Trophoblast cell (in vitro differentiated cells and primary cell): ENCODE results near the gene BTBD9.

ENCODE experiments used
- DNase-seq, 2 donors: peaks; one replicate each; pipeline ENCODE4 v3.0.0-alpha.2; 2016
- H2AFZ ChIP-seq: 2 replicates; pipeline ENCODE4 v1.6.1; 2013; ENCODE audit warnings: low read length, moderate library complexity, mild to moderate bottlenecking; ENCODE audit not compliant: insufficient read depth, poor library complexity
- H2AK5ac ChIP-seq: 2 replicates; pipeline ENCODE4 v1.6.1; 2013; ENCODE audit warnings: mild to moderate bottlenecking, low read length
- H2BK120ac ChIP-seq: 2 replicates; pipeline ENCODE4 v1.6.1; 2013; ENCODE audit warnings: low read length, mild to moderate bottlenecking, moderate library complexity; ENCODE audit not compliant: insufficient read depth, poor library complexity
- H2BK12ac ChIP-seq: 2 replicates; pipeline ENCODE4 v1.6.1; 2013; ENCODE audit warnings: mild to moderate bottlenecking, low read length, moderate library complexity
- H2BK5ac ChIP-seq: 2 replicates; pipeline ENCODE4 v1.6.1; 2013; ENCODE audit warnings: low read length, low read depth, moderate library complexity, mild to moderate bottlenecking; ENCODE audit not compliant: poor library complexity
- H3K14ac ChIP-seq: 2 replicates; pipeline ENCODE4 v1.6.1; 2013; ENCODE audit warnings: mild to moderate bottlenecking, low read length
- H3K18ac ChIP-seq: 2 replicates; pipeline ENCODE4 v1.6.1; 2013; ENCODE audit warnings: mild to moderate bottlenecking, low read length
- H3K23ac ChIP-seq: 2 replicates; pipeline ENCODE4 v1.6.1; 2013; ENCODE audit warnings: low read length
- H3K27ac ChIP-seq: 2 replicates; pipeline ENCODE4 v1.5.1; 2013; ENCODE audit warnings: low read depth, mild to moderate bottlenecking, inconsistent platforms, low read length, moderate library complexity
- H3K27me3 ChIP-seq: 2 replicates; pipeline ENCODE4 v1.6.1; 2013; ENCODE audit warnings: inconsistent platforms, mild to moderate bottlenecking, low read length, moderate library complexity; ENCODE audit not compliant: insufficient read depth
- H3K36me3 ChIP-seq, 2 experiments: 1 replicate in 1 of 2; 2 replicates in 1 of 2; pipeline ENCODE4 v1.6.1; 2013; ENCODE audit warnings: low read length in 2 of 2, mild to moderate bottlenecking in 2 of 2, moderate library complexity in 1 of 2; ENCODE audit not compliant: insufficient read depth in 2 of 2, control insufficient read depth in 1 of 2
- H3K4ac ChIP-seq: 2 replicates; pipeline ENCODE4 v1.6.1; 2013; ENCODE audit warnings: low read depth, mild to moderate bottlenecking, low read length, moderate library complexity
- H3K4me1 ChIP-seq, 2 experiments: 1 replicate in 1 of 2; 2 replicates in 1 of 2; pipeline ENCODE4 v1.6.1; 2013; ENCODE audit warnings: low read length in 2 of 2, mild to moderate bottlenecking in 2 of 2, moderate library complexity in 1 of 2; ENCODE audit not compliant: insufficient read depth in 2 of 2, control insufficient read depth in 1 of 2
- H3K4me2 ChIP-seq: 2 replicates; pipeline ENCODE4 v1.6.1; 2013; ENCODE audit warnings: inconsistent platforms, mild to moderate bottlenecking, low read length, moderate library complexity
- H3K4me3 ChIP-seq: 2 replicates; pipeline ENCODE4 v1.5.1; 2013; ENCODE audit warnings: mild to moderate bottlenecking, low read depth, low read length, inconsistent platforms
- H3K79me1 ChIP-seq: one replicate; pipeline ENCODE4 v1.6.1; 2013; ENCODE audit warnings: low read length
- H3K79me2 ChIP-seq: 2 replicates; pipeline ENCODE4 v1.6.1; 2013; ENCODE audit warnings: low read length, mild to moderate bottlenecking; ENCODE audit not compliant: control insufficient read depth, insufficient read depth, poor library complexity
- H3K9ac ChIP-seq: 2 replicates; pipeline ENCODE4 v1.6.1; 2013; ENCODE audit warnings: mild to moderate bottlenecking, low read length
- H3K9me3 ChIP-seq: 2 replicates; pipeline ENCODE4 v1.6.1; 2013; ENCODE audit warnings: low read depth, mild to moderate bottlenecking, control low read depth, inconsistent platforms, low read length; ENCODE audit not compliant: insufficient read depth
- H4K12ac ChIP-seq: 2 replicates; pipeline ENCODE4 v1.6.1; 2013; ENCODE audit warnings: low read depth, mild to moderate bottlenecking, low read length, moderate library complexity
- H4K8ac ChIP-seq: 2 replicates; pipeline ENCODE4 v1.6.1; 2013; ENCODE audit warnings: low read depth, mild to moderate bottlenecking, low read length, moderate library complexity
- H4K91ac ChIP-seq: one replicate; pipeline ENCODE4 v1.6.1; 2013; ENCODE audit warnings: low read depth, mild to moderate bottlenecking, low read length, moderate library complexity
- whole genome bisulfite sequencing: extraction: QIAGEN DNeasy Blood & Tissue Kit; methylation state at CpG from one replicate; pipeline ENCODE4 v1.1.7; 2013; ENCODE audit warnings: missing lambda C conversion rate; ENCODE audit not compliant: insufficient read length, insufficient coverage; ENCODE audit errors: extremely low coverage; 5-methylcytosine and 5-hydroxymethylcytosine counted together

BTBD9 gene

DNA sequence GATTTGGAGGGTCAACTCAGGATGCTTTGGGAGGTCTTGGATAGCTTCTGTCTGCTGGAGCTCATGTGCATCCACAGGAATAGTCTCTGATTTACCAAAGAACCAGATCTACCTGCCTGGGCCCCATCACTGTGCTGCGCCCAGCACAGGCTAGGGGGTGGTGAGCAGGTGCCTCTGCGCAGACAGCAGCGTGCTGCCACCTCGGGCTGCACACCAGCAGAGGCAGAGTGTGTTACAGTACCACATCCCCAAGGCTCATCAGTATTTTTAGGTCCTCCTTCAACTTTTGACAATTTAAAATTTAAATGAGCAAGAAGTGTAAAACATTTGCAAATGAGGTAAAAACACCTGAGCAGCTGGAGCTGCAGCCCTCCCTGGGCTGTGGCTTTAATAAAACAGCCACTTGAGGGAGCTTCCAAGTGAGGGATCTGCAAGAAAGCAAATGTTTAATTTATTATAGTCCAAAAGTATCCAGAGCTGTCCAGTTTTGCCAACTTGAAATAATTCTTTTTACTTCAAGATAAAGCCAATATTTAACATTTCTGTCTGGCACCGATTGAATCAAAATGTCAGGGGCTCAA, 495.3 kb downstream of the BTBD9 start:
- H3K14ac ChIP-seq = no peak overlapping the region
- no peak overlapping the region for H2BK120ac ChIP-seq
- no peaks in the 10 kb centered on the region for H3K27me3 ChIP-seq
- H4K12ac ChIP-seq = no peak overlapping the region
- no peak overlapping the region for H3K9ac ChIP-seq
- H2BK12ac ChIP-seq = no peak overlapping the region
- H3K9me3 ChIP-seq = no peaks in the 10 kb centered on the region
- no peak overlapping the region for H4K91ac ChIP-seq
- H3K36me3 ChIP-seq = peaks cover 4 to 5% of the 10 kb centered on the region in 2 experiments
- H3K4me3 ChIP-seq = no peak overlapping the region
- H3K27ac ChIP-seq = no peak overlapping the region
- H3K23ac ChIP-seq = no peak overlapping the region
- WGBS = no CpG with 5 or more reads among the region's 5 CpGs
- no peak overlapping the region for H3K4ac ChIP-seq
- no peaks in the 10 kb centered on the region for H3K79me1 ChIP-seq
- no peak overlapping the region for H3K4me2 ChIP-seq
- H2AFZ ChIP-seq = no peak overlapping the region
- H3K4me1 ChIP-seq = peaks cover 6 to 7% of the 10 kb centered on the region in 2 experiments
- no peak overlapping the region for H4K8ac ChIP-seq
- no peaks in the 10 kb centered on the region for H3K79me2 ChIP-seq
- H2AK5ac ChIP-seq = no peak overlapping the region
- no peak for DNase-seq
- H3K18ac ChIP-seq = no peak overlapping the region
- no peak overlapping the region for H2BK5ac ChIP-seq

GRCh38 chr6:38143191-38144150, 496.3 kb downstream of the BTBD9 start:
- H3K9ac ChIP-seq = no peak overlapping the region

DNA sequence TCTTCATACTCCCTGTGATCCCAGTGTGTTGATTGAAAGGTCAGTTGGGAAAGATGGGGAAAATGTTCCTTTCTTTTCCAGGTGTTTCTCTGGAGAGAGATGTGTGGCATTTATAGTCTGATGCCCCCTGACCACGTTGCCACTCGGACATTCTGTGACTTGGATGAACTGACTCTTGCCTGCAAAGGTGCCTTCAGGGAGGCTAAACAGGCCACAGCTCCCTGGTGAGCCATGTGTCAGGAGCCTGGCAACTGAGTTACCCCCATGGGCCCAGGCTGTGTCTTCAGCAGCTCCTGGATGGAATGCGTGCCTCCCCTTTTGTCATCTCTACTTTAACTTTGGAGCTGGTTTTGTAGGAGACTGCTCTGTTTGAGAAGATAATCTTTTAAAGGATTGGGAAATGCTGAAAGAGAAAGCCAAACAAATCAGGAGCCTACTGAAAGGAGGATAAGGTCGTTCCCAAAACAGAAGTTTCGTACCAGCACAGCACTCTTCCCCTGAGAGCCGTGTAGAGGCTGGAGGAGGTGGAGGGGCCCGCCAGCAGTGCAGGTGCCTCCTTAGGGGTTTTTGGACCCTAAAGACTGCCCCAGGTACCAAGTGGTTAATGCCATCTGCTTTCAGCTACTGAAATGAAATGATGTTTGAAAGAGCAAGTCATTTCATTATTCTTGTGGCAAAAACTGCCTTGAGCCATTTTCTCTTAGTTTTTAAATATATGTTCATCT, 497.4 kb downstream of the BTBD9 start:
- WGBS = no CpG with 5 or more reads among the region's 7 CpGs

More at GRCh38 chr6:38143191-38144150, 496.3 kb downstream of the BTBD9 start:
- Histone ChIP-seq H3K4me3 (no peak overlapping the region), H3K4me1 (peaks cover 6 to 7% of the 10 kb centered on the region in 2 experiments), H3K36me3 (peaks cover 4% of the 10 kb centered on the region in 2 experiments), H2BK5ac (no peak overlapping the region), H3K79me2 (no peaks in the 10 kb centered on the region), H3K14ac (no peak overlapping the region), H3K27ac (no peak overlapping the region), H2AFZ (no peak overlapping the region), H3K9me3 (no peaks in the 10 kb centered on the region), H4K91ac (no peak overlapping the region), H4K8ac (no peak overlapping the region), H3K4ac (no peak overlapping the region), H3K79me1 (no peaks in the 10 kb centered on the region), H3K23ac (no peak overlapping the region), H2AK5ac (no peak overlapping the region), H4K12ac (no peak overlapping the region), H2BK12ac (no peak overlapping the region), H3K18ac (no peak overlapping the region), H3K4me2 (no peak overlapping the region), H2BK120ac (no peak overlapping the region), H3K27me3 (no peaks in the 10 kb centered on the region)
- no CpG with 5 or more reads among the region's 8 CpGs for WGBS
- DNase-seq = no peak

GRCh38 chr6:38141716-38142115, 498.0 kb downstream of the BTBD9 start:
- Histone ChIP-seq H3K36me3 (peaks cover 4% of the 10 kb centered on the region in 2 experiments), H3K9ac (no peak overlapping the region)

More for the DNA sequence above, 497.4 kb downstream of the BTBD9 start:
- DNase-seq = no peak
- peaks cover 6 to 7% of the 10 kb centered on the region in 2 experiments for H3K4me1 ChIP-seq
- no peak overlapping the region for H3K27ac ChIP-seq
- no peak overlapping the region for H3K9ac ChIP-seq
- no peak overlapping the region for H4K12ac ChIP-seq
- H3K36me3 ChIP-seq = peaks cover 4% of the 10 kb centered on the region in 2 experiments
- H3K79me2 ChIP-seq = no peaks in the 10 kb centered on the region
- no peak overlapping the region for H3K18ac ChIP-seq
- H2AK5ac ChIP-seq = no peak overlapping the region
- no peak overlapping the region for H2BK12ac ChIP-seq
- H2AFZ ChIP-seq = no peak overlapping the region
- H3K23ac ChIP-seq = no peak overlapping the region
- H3K9me3 ChIP-seq = no peaks in the 10 kb centered on the region
- no peak overlapping the region for H3K4me2 ChIP-seq
- H4K91ac ChIP-seq = no peak overlapping the region
- H3K4me3 ChIP-seq = no peak overlapping the region
- H4K8ac ChIP-seq = no peak overlapping the region
- H3K4ac ChIP-seq = no peak overlapping the region
- no peak overlapping the region for H2BK5ac ChIP-seq
- H2BK120ac ChIP-seq = no peak overlapping the region
- no peaks in the 10 kb centered on the region for H3K79me1 ChIP-seq
- no peaks in the 10 kb centered on the region for H3K27me3 ChIP-seq
- no peak overlapping the region for H3K14ac ChIP-seq

More at GRCh38 chr6:38141716-38142115, 498.0 kb downstream of the BTBD9 start:
- Histone ChIP-seq H3K27me3 (no peaks in the 10 kb centered on the region), H3K23ac (no peak overlapping the region), H3K18ac (no peak overlapping the region), H2BK5ac (no peak overlapping the region), H3K4me3 (no peak overlapping the region), H3K9me3 (no peaks in the 10 kb centered on the region), H3K27ac (no peak overlapping the region), H4K91ac (no peak overlapping the region), H3K4me1 (peaks cover 6 to 7% of the 10 kb centered on the region in 2 experiments), H3K4ac (no peak overlapping the region), H2AK5ac (no peak overlapping the region), H3K4me2 (no peak overlapping the region), H4K8ac (no peak overlapping the region), H2BK120ac (no peak overlapping the region), H4K12ac (no peak overlapping the region), H3K79me1 (no peaks in the 10 kb centered on the region), H2AFZ (no peak overlapping the region), H3K14ac (no peak overlapping the region), H3K79me2 (no peaks in the 10 kb centered on the region), H2BK12ac (no peak overlapping the region)
- DNase-seq = no peak
- no CpG with 5 or more reads among the region's 6 CpGs for WGBS
